GM18519 (cell line): ENCODE results near the gene INO80C.

Source experiments
- ATAC-seq: cut with Tn5 transposase; IDR thresholded peaks from one replicate; pipeline ENCODE4 v1.9.1; 2021; ENCODE audit warnings: mild to moderate bottlenecking, moderate library complexity; ENCODE audit not compliant: unreplicated experiment, low FRiP score

The INO80C gene

DNA sequence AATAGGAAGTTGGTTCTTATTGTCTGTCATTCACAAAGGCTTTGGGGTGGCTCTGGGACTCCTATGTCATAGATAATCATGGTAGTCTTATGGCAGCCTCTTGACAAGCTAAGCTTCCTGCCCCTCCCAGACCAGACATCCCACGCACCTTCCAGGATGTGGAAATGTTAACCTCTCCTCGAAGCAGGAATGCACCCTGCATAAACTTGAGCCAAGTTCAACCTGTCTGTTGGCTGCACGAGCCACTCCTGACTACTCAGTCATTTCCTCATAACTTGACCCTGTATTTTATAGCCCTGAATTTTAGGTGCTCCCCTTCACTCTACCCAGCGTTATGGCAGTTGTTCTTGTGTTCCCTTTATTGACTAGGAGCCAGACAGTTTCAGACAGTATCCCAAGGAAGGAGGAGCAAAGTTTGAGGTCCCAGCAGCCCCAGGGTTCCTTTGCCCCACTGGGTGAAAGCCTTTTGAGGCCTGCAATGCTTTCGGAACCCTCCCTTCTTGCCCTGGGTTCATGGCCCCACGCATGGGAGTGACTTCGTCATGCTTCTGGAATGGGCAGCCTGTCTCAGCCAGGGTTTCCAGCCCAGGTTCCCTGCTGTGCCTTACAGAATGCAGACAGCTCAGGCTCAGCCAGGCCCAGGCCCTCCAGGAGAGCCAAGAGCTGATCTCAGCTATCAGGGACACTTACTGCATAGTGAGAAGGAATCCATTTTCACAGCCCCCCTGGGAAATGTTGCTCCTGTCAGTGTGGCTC, 15.6 kb upstream of the INO80C start:
- no peak for ATAC-seq

DNA sequence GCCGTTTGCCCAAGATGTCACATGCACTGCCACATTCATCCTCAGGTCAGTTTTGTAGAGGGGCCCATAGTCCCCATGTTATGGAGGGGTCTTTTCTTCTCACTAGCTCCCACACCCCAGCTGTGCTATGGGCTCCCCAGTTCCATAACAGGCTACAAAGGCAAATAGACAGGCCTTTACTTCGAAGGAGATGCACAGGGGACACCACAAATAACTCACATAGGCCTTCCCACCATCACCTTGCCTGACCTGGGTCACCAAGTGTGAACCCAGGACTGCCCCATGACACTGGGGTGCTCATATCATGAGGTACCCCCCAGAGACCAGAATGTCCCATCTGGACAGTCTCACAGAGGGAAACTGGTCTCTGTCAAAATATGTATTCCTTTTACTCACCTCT, 15.0 kb upstream of the INO80C start:
- ATAC-seq: no peak

DNA sequence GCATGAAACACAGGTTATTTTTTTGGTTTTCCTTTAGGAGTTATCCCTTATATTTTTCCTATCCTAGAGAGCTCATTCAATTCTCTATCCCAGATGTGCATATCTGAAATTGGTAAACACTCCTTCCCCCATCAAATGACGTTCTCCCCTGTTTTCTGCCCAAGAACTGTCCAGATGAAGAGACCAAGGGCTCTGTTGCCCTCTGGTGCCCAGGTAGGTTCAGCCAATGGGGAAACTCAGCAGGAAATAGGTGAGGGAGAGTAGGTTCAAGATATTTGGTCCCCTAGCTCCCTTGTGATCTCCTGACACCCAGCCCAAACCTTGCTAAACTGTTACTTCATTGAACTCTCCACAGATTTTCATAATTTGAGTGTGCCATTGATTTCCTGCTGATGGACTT, 14.1 kb upstream of the INO80C start:
- peak; percentile 23 for ATAC-seq

DNA sequence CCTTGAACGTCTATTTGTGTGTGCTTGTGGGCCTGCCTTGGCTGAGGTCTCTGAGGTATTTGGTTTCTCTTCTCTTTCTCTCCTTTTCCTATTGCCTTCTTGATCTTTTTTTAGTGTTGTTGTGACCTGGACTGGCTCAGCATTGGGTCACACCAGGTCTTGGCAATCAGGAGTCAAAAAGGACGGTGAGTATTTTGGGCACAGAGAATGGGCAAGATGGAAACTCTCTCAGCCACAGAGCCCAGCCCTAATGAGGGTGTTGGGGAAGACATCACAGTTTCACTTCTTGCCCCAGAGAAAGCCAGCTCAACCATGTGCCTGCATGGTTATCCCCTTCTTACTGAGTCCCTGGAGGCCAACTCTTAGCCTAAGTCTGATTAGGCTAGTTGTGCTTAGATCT, 13.7 kb upstream of the INO80C start:
- peak; percentile 80 for ATAC-seq

DNA sequence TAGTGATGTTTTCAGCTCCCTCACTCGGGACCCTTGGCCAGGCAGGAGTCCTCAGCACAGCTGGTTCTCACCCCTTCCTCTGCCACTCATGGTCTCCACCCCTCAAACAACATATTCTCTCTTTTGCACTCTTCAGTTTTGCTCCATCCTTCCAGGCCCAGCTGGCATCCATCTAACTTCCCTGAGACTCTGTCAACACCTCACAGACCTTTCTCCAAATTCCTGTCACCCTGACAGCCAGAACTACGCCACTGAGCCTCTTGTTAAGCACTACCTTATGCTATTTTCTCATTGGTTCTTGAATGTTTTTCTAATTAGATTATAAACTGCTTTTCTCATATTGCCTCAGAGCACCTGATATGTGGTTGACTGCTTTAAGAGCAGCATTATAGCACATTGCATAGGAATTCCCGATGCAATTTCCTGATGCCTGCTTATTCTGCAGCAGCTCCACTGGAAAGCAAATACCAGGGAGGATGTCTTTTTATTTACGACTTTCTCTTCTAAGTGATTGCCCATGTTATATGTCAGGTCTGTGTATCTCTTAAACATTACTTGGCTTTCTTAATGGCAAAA, 12.4 kb upstream of the INO80C start:
- ATAC-seq: no peak

DNA sequence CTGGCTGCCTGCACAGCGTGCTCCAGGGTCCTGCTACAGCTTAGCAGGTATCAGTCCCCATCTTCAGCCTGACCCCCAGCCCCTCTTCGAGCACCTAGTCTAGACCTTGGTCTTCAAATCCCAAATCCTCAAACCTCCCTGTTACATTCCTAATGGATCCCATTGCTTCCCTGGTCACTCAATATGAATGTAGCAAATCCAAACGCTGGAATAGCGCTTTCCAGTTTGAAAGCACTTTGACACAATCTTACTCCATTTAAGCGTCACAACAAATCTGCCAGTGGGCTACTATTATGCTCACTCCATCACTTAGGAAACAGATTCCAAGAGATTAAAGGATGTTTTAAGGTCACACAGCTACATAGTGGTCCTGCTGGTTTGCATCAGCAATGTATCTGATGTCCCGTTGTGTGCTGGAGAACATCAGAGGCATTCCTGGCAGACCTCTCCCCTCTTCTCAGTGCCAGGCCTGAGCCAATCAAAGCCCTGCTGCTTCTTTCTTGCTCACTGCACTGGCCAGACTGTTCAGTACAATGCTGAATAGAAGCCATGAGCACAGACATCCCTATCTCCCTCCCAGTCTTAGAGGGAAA, 11.1 kb upstream of the INO80C start:
- ATAC-seq: no peak

DNA sequence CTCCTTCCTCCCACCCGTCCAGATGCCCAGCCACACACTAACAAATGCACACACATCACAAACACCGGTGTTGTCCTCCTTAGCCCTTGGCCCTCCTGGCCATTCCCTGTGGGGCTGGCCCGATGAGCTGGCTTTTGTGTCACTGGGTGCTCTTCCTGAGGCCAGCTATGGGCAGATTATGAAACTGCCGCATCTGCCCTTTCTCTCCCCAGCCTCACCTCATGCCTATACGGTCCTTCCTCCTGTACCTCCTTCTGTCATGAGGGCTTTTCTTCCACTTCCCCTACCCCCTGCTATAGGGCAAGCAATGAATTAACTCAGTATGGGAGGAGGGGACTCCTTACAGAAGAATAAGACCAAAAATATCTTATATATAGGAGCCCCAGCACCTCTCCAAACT, 10.3 kb upstream of the INO80C start:
- no peak for ATAC-seq

DNA sequence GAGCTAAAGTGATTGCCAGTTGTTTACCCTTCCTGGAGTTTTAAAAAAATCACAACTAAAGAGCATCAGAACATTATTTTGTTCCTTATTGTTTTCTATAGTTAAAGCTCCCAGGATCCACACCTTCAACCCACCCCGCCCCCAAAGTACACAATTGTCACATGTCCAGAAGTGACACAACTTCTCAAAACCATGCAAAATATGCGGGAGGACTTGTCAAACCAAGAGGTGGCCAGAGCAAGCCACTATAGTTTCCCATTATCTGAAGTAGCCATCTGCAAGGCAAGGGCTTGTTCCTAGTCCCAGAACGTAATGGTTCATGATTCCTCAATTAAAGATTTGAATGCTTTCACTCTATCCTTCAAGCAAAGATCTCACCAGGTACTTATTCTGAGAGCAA, 9.9 kb upstream of the INO80C start:
- no peak for ATAC-seq

DNA sequence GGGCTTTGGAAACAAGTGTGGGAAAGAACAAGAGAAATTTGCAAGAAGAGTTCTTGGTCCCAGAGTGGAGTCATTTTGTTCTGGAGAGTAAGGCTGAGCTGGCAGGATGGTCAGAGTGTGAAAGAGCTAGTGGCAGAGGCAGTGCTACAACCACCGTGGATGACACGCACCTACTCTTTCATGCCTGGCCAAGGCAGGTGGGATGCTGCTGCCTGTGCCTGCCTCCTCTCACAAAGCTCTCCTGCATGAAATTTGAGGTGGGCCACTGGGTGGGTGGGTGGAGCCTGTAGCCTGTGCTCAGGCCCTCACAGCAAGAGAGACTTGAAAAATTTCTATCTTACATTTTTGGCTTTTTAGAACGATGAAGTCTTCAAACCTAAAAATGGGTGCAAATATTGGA, 9.4 kb upstream of the INO80C start:
- ATAC-seq: no peak

DNA sequence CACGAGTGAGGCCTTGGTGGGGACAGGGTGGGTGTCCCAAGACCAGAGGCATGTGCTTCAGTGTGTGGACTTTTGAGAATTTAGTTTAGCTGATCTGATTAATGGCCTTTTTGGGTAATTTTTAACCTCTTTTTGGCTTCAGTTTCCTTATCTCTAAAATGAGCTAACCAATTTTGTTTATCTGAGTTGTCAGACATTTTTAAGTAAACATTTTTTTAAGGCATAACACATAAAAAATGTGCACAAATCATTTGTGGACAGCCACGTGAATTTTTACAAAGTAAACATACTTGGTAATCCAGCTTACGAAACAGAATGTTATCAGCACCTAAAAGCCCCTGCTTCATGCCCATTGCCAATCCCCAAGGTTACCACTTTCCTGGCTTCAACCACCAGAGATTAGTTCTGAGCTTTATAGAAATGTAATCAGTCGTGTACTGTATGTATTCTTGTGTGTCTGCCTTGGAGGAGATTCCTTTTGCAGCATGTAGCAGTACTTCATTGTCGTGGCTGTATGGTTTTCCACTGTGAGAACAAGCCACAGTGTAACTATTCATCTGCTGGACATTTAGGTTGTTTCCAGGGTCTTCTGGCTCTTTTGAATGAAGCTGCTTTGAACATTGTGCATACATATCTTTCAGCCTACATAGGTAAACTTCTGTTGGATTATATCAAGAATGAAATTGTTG, 8.4 kb upstream of the INO80C start:
- no peak for ATAC-seq

DNA sequence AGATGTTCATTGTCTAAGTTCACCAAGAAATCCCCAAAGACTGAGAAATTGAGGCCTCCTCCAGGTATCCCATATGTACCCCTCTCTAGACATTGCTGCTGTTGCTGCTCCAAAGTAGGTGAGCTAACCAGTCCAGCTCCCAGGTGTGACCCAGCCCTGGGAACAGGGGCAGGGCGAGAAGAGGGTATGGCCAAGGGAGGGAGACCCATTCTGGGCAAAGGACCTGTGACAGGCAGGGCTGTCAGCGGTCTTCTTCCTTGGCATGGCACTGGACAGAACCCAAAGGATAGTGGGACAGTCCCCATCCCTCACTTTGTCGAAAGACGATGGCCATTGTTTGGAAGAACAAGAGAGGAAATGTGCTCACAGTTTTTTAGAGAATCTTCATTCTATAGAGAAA, 7.2 kb upstream of the INO80C start:
- no peak for ATAC-seq

DNA sequence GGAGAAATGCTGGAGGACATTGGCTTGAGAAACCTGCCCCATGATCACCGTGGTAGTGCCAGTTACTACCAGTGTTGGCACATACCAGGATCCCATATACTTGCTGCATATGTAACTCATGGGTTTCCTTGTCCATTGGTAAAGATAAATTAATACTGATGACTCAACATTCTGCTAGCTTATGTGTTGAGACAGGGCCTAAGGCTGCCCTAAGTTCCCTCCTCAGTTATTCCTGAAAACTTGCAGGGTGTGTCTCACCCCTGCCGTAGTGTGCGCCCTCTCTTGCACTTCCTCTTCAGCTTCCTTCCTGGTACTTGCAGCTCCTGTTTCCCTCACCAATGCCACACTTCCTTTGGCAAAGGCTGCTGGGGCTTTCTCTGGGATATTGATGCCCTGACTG, 4.3 kb upstream of the INO80C start:
- no peak for ATAC-seq

DNA sequence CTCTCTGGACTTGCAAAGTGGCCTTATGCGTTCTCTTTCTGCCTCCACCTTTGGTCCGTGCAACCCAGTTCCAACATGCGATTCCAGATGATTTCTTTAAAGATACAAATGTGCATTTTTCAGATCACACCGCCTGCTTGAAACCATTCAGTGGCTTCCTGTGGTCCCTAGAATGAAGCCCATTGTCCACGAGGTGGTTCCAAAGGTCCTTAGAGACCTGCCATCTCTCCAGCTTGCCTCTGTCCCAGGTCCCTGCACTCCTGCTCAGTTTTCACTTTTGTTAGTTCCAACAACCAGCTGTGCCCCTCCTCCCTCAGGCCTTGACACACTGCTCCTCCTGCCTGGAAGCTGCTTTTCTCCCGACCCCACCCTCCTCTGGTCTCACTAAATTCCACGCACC, 3.6 kb upstream of the INO80C start:
- no peak for ATAC-seq

DNA sequence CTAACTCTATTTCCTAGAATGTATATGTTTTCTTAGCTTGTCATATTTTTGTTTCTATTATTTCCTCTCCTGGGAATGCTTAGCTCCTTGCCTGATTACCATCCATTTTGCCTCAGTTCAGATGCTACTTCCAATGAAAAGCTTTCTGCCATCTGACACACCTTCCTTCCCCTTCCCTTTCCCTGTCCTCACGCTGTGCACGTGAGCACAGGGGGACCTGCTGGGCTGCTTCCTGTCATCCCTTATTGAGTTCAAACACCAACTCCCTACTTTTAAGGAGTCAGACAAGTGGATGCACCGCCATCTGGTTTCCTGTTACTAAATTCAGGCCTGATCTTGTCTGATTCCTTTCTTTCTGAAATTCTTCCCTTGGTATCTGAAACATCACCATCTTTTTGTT, 2.4 kb upstream of the INO80C start:
- no peak for ATAC-seq

DNA sequence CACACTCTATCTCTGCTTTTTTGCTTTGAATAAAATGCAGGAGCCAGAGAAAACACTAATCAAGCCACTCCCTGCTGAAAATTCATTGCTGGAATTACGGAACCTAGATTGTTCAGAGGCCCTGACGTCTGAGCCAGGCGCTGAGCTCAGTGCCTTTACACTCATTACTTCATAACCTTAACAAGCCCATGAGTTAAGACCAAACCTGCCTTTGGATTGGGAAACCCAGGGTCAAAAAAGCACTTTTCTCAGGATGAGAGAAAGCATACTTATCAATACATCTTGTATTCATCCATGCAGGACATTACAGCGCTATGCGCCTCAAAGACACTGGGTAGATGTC, 762 bp downstream of the INO80C start:
- ATAC-seq: no peak

DNA sequence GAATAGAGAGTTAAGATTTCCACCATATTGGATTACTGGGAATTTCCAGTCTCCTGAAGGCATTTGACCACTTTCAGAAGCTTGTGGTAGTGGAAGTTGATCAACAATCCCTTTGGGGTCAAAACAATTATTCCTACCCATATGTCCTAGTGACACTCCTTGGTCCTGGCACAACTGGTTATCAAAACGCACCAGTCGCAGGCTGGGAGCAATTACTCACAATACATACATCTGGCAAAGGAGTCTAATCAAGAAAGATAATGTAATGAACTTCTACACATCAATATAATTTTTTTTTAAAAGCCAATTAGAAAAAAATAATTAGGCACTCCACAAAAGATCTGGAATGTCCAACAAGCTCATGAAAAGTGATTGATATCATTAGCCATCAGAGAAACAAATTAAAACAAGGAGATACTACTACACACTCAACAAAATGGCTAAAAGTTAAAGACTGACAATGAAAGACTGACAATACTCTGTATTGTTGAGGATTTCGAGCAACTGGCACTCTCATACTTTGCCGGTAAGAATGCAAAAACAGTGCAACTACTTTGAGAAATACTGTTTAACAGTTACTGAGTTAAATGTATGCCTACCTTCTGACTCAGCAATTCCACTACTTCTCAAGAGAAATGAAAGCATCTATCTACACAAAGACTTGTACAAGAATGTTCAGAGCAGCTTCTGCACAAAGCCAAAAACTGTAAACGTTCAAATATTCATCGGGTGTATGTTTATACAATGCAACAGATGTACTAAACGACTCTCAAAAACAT, 2.0 kb downstream of the INO80C start:
- no peak for ATAC-seq

DNA sequence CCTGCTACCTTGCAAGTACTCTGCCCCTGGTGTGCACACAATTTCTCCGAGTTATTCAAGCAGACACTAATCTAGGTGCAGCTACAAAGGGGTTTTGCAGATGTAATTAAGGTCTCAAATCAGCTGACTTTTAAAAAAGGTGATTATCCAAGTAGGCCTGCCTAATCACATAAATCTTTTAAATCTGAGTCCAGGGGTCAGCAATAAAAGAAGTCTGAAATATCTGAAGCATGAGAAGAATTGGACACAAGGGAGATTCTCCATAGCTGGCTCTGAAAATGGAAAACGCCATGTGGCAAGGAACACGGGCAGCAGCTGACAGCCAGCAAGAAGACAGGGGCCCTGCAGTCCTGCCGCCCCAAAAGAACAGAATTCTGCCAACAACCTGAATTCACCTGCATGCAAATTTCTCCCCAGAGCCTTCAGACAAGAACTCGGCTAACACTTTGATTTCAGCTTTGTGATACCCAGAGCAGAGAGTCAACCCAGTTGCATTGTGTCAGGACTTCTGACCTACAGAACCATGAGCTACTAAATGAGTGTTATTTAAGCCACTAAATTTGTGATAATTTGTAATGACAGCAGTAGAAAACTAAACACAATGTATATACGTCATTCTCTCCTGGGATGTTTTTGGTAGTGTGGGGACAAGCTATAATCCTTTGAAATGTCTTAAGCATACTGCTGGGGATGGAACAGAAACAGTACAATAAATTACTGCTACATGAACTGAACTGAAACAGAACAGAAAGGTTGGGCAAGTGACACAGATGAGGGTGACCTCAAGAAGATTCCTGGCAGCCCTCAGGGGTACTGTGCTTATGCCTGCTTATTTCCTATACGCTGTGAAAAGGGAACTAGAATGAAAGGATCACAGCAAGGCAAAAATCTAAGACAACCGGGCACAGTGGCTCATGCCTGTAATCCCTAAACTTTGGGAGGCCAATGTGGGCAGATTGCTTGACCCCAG, 3.2 kb downstream of the INO80C start:
- ATAC-seq: no peak

DNA sequence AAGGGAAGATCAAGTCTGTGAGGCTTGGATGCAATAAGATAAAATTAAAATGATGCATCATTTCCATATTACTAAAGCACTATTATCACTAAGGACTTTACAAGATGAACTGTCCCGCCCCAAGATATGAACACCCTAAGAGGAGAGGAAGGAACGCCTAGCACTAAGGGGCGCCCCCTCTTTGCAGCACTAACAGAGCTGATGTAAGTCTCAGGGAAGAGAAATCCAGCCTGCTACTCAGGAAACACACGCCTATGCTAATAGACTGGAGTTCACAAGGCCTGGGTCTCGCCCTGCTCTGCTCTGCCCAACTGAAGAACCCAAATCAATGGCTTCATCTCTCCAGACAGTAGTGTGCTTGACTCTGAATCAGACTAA, 6.1 kb downstream of the INO80C start:
- ATAC-seq: no peak

DNA sequence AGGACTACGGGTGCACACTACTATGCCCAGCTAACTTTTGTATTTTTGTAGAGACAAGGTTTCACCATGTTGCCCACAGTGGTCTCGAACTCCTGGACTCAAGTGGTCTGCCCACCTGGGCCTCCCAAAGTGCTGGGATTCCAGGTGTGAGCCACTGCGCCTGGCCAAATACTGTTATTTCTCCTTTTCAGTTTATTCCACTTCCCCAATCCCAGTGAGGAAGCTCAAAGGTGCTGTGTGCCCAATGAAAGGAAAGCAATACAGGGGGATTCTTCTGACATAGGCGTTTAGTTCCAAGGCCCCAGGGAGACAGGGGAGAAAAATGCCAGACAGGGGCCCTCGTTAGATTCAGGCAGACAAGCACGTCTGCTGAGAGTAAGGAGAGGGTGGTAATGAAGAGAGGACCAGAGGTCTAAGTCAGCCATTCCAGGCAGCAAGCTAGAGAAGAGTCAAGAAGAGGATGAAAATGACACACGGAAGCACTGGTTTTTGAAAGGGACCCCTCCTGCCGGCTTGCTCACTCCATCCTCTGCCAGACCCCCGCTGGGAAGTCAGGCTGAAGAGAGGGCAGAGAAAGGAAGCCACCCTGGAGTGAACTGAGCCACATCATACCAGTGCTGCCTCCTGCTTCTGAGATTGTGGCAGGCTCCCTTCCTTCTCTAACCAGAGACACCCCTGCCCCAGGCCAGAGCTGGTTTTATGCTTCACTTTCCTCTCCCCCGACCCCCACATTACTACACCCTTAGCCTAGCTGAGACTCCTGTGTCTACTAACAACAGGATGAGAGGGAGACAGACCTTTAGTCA, 6.7 kb downstream of the INO80C start:
- ATAC-seq: no peak
